HG03442 (cell line): ENCODE measurements around the gene AZGP1.
"Not testable (repeated sequence)": the region's sequence is repeated elsewhere in the genome, so short reads cannot be mapped to it uniquely, and the experiment has no call there.

Source experiments
- ATAC-seq: cut with Tn5 transposase; IDR thresholded peaks from one replicate; pipeline ENCODE4 v1.9.1; 2021; ENCODE audit warnings: mild to moderate bottlenecking, moderate library complexity; ENCODE audit not compliant: unreplicated experiment

Gene AZGP1

DNA sequence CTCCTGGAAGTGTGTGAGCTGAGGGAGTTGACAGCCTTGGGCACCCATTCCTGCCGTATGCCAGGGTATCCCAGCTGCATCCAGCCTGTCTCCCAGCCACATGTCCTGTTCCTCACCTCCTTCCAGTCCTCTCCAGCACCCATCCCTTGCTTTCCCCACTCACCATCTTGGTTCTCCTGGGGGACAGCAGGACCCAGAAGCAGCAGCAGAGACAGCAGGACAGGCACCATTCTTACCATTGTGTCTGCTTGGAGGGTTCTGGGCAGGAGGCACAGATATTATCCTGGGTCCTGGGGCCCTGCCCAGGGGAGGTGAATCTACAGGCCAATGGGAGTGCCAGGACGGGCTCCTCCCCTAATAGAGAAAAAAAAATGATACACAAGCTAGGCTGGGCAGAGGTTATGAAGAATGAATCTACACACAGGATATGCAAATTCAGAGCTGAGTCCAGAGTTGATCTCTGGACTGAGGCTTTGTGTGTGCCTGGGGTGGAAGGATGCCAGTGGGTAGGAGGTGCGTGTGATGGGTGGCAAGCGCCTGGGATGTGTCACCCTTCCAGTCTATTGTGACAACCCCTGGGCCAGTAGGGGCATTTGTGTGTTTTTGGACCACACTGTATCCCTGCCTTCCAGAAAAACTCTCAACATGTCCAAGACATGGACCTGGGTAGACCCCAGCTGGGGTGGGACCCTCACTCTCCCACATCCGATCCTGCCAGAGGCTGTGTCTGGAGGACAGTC, at the start of gene AZGP1:
Gene AZGP1 (minus strand): TSS at position 250 of the 740 bp plus-strand sequence. CDS start 11 bp downstream, at position 239.
- ATAC-seq, result no peak

DNA sequence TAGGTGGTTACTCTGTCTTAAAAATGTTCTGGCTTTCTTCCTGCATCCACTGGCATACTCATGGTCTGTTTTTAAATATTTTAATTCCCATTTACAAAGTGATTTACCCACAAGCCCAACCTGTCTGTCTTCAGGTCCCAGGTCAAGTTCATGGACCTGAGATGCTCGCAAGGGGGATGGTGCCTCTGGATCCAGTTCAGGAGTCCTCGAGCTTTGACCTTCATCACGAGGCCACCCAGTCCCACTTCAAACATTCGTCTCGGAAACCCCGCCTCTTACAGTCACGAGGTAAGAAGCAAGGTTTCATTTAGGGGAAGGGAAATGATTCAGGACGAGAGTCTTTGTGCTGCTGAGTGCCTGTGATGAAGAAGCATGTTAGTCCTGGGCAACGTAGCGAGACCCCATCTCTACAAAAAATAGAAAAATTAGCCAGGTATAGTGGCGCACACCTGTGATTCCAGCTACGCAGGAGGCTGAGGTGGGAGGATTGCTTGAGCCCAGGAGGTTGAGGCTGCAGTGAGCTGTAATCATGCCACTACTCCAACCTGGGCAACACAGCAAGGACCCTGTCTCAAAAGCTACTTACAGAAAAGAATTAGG, 48.3 kb upstream of the AZGP1 start:
- ATAC-seq, result no peak

DNA sequence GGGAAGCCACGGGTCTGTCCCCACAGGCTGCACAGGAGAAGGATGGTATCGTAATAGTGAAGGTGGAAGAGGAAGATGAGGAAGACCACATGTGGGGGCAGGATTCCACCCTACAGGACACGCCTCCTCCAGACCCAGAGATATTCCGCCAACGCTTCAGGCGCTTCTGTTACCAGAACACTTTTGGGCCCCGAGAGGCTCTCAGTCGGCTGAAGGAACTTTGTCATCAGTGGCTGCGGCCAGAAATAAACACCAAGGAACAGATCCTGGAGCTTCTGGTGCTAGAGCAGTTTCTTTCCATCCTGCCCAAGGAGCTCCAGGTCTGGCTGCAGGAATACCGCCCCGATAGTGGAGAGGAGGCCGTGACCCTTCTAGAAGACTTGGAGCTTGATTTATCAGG, 47.7 kb upstream of the AZGP1 start:
- ATAC-seq, result no peak

DNA sequence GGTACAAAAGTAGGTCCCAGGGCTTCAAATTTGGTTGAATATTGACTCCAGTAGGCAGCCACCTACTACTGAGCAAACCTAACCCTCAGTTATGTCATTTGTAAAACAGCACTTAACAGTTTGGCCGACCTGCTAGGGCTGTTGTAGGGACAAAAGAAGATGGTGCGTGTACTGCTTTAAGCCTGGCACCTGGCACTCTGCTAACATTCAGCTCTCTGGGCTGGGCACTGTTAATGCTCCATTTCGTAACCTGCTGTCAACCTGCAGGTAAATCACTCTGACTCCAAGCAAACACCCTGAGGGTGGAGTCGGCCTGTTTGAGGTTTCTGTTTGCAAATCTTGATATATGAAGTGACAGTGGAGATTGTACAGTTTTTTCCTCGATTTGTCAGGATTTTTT, 46.8 kb upstream of the AZGP1 start:
- ATAC-seq, result no peak

DNA sequence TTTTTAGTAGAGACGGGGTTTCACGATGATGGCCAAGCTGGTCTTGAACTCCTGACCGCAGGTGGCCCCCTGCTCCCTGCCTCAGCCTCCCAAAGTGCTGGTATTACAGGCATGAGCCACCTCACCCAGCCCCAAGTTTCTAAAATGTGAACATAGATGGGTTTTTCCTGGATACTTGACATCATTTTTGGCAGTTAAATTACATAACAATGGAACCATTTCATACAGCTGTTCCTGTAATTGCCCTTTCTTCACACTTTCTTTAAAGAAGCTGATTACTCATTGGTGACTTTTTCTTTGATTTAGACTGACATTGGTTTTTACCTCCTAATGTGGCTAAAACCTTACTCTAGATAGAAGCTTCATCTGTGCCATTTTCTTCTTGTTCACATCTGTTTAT, 45.5 kb upstream of the AZGP1 start:
- ATAC-seq, result no peak

DNA sequence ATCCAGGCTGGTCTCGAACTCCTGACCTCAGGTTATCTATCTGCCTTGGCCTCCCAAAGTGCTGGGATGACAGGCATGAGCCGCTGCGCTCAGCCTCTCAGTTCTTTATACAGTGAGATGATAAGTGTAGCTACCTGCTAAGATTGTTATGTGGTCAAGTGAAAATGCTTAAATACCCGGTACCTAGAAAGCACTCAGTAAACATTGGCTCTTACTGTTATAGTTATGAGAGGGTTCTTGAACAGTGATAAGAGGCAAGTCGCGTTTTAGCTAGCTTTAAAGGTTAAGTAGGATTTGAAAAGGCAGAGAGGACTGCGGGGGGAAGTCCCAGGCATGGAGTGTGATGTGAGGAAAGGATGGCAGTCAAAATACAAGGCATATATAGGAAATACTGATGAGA, 44.1 kb upstream of the AZGP1 start:
- ATAC-seq, result no peak

DNA sequence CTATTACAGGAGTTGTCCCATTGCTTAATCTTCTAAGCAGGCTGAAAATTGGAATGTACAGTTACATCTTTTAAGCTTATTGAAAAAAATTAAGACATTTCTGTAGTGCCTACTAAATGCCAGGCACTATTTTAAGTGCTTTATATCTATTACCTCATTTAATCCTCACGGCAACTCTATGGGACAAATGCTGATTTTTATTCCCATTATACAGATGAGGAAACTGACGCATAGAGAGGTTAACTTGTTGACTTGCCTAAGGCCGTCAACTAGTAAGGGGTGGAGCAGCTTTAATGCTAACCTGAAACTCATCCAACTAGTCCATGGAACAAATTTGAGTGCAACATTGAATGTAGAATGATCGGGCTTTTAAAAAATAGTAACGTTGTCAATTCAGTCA, 42.0 kb upstream of the AZGP1 start:
- no peak for ATAC-seq

DNA sequence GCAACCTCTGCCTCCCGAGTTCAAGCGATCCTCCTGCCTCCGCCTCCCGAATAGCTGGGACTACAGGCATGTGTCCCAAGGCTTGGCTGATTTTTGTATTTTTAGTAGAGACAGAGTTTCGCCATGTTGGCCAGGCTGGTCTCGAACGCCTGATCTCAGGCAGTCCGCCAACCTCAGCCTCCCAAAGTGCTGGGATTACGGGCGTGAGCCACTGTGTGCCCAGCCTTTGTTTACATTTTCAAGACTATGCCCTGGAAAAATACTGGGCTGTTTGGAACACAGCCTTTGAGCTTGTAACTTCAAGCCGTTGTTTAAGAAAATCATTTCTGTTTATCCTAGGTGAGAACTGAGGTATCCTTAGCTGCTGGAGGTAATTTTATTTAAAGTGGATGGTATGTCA, 41.5 kb upstream of the AZGP1 start:
- no peak for ATAC-seq

DNA sequence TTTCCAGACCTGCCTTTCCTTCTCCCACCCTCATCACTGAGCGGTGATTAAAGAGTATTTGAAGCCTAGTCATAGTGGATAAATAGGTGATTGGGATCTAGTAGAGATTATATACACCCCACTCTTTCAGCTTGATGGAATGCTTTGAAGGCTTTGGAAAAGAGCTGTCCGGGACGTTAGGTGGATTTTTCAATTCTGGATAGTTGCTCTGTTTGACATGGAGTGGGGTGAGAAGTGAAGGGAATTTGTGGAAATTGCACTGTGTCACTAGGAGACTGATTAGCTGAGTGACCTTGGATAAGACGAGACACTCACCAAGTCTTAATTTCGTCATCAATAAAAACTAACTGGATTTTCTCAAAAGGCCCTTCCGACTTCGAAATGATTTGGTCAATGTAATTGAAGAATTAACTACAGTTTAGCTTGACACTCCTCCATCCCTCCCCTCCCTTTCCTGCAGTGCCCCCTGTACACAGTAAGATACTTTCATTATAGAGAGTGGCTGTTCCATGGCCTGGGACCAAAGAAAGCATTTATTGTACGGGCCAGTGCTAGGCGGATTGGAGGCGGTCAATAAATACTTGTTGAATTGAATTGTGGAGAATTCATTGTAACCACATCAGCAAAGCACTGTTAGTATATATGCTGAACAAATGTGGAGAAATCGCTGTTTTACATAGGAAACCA, 40.5 kb upstream of the AZGP1 start:
- ATAC-seq, result no peak

DNA sequence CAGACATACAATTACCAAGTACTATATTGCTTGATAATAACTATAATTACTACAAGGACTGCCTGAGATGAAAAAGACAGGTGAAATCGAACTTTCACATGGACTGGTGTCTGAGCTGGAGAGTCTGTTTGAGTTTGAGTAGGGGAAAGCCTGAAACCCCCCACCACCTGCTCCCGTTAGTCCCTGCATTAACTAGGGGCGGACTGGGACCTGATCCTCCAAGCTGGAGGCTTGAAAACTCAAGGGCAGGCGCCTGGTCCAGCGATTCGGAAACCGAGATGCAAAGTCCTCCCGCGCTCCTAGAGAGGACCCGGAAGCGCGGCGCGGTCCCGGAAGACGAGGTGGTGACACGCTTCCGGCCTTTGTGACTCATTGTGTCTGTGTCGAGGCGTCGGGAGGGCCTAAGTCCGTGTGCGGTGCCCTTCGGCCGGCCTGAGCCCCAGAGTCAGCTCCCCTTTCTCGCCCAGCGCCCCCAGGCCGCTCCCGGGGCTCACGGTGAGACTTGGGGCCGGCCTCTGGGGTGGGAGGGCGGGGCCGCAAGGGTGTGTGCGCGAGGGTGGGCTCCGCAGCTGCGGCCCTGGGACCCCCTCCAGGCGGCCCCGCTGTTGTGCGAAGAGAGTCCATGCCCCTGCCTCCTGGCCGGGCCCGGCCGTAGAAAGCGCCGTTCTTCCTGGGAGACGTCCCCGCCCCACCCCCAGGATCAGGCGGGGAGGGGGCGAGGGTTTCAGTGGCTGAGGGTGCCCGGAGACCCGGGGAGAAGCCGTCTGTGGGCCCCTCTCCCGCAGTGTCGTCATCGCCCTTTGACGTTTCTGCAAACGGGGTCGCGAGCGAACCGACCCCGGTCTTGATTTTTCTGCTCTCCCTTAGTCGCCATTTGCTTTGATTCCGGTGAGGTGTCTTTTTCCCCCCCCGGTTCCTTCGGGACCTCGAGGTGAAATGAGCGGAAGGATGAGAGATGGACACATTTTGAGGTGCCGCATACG, 39.7 kb upstream of the AZGP1 start, which contains the start of gene ZKSCAN1:
Gene ZKSCAN1 (plus strand): TSS at position 365 of the 983 bp plus-strand sequence. CDS start 7,911 bp downstream, outside the sequence.
- ATAC-seq, result peak; percentile 93

DNA sequence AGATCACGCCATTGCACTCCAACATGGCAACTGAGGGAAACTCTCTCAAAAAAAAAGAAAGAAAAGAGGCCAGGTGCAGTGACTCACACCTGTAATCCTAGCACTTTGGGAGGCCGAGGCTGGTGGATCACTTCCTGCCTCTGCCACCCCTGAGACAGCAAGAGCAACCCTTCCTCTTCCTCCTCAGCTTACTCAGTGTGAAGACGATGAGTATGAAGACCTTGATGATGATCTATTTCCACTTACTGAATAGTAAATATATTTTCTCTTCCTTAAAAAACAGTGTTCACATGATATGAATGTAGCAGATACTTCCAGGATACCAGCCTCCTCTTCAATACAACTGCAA, 37.5 kb upstream of the AZGP1 start:
- ATAC-seq, result no peak

DNA sequence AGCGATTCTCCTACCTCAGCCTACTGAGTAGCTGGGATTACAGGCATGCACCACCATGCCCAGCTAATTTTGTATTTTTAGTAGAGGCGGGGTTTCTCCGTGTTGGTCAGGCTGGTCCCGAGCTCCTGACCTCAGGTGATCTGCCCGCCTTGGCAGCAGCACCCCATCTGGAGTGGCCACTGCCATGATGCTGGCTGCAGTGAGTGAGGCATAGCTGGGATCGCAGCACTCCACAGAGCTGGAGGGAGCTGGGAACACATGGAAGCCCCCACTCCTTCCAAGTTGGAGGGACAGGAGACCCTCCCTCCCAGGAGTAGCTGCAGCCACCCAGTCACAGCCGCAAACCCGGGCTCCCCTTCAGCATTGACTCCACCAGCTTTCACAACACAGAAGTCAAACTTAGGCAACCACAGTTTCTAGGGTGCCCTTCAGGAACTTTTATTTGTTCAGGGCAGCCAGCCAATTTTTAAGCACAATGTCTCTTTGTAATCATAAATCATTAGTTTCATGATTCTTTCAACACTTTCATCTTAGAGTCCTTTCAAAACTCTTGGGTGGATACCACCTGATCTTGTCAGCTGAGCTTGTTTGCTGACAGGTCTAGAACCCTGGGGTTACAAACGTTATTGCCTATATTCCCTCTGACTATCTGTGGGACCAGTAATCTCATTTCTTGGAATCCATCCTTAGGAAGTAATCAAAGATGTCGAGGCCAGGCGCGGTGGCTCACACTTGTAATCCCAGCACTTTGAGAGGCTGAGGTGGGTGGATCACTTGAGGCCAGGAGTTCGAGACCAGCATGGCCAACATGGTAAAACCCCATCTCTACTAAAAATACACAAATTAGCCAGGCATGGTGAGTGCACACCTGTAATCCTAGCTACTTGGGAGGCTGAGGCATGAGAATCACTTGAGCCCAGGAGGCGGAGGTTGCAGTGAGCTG, 36.8 kb upstream of the AZGP1 start:
- ATAC-seq, result not testable (repeated sequence)

DNA sequence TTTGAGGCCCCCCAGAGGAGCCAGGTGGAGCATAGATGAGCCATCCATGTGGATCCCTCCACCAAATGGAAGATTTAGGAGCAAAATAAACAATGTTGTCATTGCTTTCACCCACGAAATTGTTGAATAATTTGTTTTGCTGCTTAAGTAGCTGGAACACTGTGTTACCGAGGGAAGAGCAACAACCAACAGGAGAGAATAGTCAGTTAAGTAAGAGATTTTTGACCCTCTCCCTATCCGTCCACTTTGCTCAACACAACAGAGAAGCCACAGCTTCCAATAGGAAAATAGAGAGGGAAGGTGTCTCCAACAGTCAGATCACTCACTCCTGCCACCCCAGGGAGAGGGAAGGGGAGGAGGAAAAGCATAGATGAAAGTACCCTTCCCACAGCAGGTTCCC, 35.7 kb upstream of the AZGP1 start:
- ATAC-seq, result no peak

DNA sequence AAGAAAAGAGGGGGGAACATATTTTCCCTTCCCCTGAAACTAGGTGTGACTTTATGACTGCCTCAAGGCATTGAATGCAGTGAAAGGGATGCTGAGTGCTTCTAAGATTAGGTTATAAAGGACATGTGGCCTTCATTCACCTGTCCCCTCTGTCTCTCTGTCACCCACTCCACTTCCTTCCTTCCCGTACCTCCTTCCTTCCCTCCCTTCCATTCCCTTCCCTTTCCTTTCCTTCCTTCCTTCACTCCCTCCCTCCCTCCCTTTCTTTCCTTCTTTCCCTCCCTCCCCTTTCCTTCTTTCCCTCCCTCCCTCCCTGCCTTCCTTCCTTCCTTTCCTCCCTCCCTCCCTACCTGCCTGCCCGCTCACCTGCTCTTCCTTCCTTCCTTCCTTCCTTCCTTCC, 35.1 kb upstream of the AZGP1 start:
- ATAC-seq, result no peak

DNA sequence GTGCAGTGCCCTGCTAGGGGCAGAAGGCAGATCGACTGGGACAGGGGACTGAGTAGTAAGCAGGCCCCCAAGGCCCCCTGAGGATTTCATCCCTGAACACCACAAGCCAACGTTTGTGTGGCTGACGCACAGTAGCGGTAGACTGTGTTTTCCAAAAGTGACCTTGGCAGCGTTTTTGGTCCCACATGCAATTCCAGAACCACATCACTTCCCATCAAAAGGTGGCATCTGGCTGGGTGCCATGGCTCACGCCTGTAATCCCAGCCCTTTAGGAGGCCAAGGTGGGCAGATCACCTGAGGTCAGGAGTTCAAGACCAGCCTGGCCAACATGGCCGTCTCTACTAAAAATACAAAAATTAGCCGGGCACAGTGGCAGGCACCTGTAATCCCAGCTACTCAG, 34.1 kb upstream of the AZGP1 start:
- not testable (repeated sequence) for ATAC-seq

DNA sequence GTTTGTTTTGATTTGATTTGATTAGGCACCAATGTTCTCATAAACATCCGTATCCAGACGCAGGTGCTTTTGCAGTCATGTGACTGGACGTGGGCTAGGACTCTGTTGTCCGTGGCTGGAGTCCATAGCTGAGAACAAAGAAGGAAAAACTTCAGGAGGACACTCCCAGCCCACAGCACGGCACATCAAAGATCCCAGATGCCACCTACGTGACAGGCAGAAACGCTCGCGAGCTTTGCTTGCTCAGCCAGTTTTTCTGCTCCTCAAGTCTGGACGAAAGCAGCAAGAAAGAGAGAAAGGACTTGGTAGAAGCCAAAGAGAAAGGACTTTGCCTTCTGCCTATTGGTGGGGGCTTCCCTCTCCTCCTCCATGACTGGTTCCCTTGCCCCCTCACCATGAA, 32.7 kb upstream of the AZGP1 start:
- no peak for ATAC-seq

DNA sequence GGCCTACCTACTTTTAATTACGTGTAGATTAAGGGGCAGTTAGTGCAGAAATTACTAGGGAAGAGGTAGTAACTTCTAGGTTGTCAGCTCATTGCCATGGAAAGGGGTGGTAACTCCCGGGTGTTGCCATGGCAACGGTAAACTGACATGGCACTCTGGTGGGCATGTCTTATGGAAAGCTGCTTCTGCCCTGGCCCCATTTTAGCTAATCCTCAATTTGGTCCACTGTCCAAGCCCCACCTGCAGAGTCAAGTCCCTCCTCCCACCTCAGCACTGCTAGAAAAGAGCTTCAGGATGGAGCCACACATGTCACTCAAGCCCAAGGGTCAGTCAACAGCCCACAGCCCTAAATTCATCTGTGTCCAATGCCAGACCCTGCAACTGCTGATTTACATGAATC, 32.1 kb upstream of the AZGP1 start:
- no peak for ATAC-seq

DNA sequence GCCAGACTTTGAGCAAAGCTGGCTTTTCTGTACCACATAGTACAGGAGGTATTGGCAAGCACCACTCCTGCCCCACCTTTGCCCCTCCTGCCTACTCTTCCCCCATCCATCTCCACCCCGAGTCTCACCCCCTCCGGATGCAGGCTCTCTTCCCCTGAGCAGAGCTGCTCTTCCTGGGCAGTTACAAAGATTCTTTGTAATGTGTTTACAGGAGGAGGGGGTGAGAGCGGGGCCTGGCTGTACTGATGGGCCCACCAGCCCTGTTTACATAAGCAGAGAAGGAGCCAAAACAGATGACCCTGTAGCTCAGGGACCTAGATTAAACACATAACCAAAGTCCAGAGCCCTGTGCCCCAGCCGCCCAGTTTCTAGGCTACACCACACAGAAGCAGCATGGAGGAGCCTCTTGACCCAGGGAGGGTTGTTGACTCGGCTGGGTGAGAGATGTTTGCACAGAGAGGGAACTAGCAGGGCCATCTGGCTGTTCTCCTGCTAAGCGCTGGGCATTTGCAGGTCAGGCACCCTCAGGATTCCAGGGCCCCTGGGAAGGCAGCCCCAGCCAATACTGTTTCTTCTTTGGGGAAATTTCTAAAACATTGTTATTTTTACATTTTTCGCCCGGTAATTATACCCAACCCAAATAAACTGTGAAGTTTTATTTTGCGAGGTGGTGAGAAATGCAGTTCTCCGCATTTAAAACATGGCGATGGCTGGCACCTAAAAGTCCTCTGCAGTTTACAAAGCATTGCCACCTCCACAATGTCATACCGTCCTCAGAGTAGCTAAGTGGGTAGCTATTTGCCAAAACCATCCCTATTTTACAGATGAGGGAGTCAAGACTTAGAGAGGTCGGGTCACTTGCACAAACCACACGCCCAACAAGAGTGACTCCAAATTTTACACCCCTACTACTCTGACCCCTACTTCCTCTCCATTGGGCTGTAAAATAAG, 28.2 kb upstream of the AZGP1 start:
- no peak for ATAC-seq

DNA sequence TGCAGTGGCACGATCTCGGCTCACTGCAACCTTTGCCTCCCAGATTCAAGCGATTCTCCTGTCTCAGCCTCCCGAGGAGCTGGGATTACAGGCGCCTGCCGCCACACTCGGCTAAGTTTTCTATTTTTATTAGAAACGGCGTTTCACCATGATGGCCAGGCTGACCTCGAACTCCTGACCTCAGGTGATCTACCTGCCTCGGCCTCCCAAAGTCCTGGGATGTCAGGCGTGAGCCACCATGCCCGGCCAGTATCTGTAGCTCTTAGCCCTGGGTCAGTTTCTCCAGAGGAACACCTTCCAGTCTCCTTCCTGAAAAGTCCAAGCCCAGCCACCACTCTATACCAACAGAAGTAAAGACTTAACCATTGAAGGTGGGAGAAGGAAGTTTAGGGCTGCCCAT, 24.4 kb upstream of the AZGP1 start:
- ATAC-seq, result no peak
